ENCODE data around the gene CNTN4. TPM values are rescaled to one million over a fixed set of nuclear protein-coding genes. Genes with fewer than 3 reads are reported as not detected.

CNTN4 gene
- total and polyA plus RNA-seq, 2 of the 8 experiments (the other 6 are each of a cell fraction or from before 2014, with no cell fraction given): 0.41 to 2.2 TPM

- H3K36me3 ChIP-seq (ENCODE audit: control insufficient read depth in 2 of 4, insufficient read depth in 4 of 4, low read length in 3 of 4): no peaks in the 10 kb centered on the region
- 96% methylated on average over 5 of the region's 5 CpGs; no CpG with 5 or more reads in 1 of the 2 experiments for WGBS, 2 experiments (ENCODE audit: extremely low coverage in 1 of 2, insufficient coverage in 1 of 2, insufficient read length in 1 of 2, insufficient replicate concordance in 2 of 2, low coverage in 1 of 2, low lambda C conversion rate in 2 of 2, missing lambda C conversion rate in 1 of 2)
- POLR2A ChIA-PET (ENCODE audit: partially characterized antibody): no interaction called here
- TF ChIP-seq KDM1A (IDR thresholded peaks at IDR 0.05; ENCODE audit: borderline replicate concordance, low read length) (no peak), MAFK (IDR thresholded peaks at IDR 0.05; ENCODE audit: low read depth, low read length) (no peak), TBP (IDR thresholded peaks at IDR 0.05; ENCODE audit: low read depth, low read length) (no peak), SP4 (IDR thresholded peaks at IDR 0.05; ENCODE audit: low read length) (no peak), SRF (IDR thresholded peaks at IDR 0.05; ENCODE audit: low read depth, low read length) (no peak), POLR2A (IDR thresholded peaks at IDR 0.05; ENCODE audit: control extremely low read depth in 1 of 2, low read depth in 2 of 2, low read length in 2 of 2) (no peak), EP300 (IDR thresholded peaks at IDR 0.05; ENCODE audit: borderline replicate concordance in 1 of 2, low read depth in 2 of 2, low read length in 2 of 2) (no peak), RBBP5 (IDR thresholded peaks at IDR 0.05; ENCODE audit: borderline replicate concordance, low read depth, low read length) (no peak), POLR2AphosphoS5 (IDR thresholded peaks at IDR 0.05; ENCODE audit: low read depth, low read length) (no peak)
- no peak overlapping the region for H4K5ac ChIP-seq (ENCODE audit: insufficient read length, low read depth, low read length)
- H3K4ac ChIP-seq (replicated peaks; ENCODE audit: insufficient read length, low read depth, low read length): no peak overlapping the region
- H4K20me1 ChIP-seq (replicated peaks in 1 of 2; ENCODE audit: control insufficient read depth in 1 of 2, insufficient read depth in 2 of 2, low read length in 2 of 2): no peaks in the 10 kb centered on the region
- H2AK5ac ChIP-seq (ENCODE audit: low read depth, low read length): no peak overlapping the region
- H3K9me3 ChIP-seq (ENCODE audit: insufficient read depth in 2 of 2, low read depth in 1 of 2, low read length in 1 of 2): no peaks in the 10 kb centered on the region
- no peak overlapping the region for H3K4me2 ChIP-seq (ENCODE audit: insufficient read depth in 1 of 2, low read depth in 2 of 2, low read length in 2 of 2)
- no peaks in the 10 kb centered on the region for H3K79me1 ChIP-seq (ENCODE audit: low read depth, low read length)
- no peak overlapping the region for H3K27ac ChIP-seq (ENCODE audit: low read depth, low read length)
- H2BK120ac ChIP-seq (replicated peaks; ENCODE audit: low read depth, low read length): no peak overlapping the region
- H4K8ac ChIP-seq (ENCODE audit: extremely low read depth, insufficient read depth, low read length): no peak overlapping the region
- FAIRE-seq (no peak), DNase-seq (ENCODE audit: low read depth in 1 of 2, low spot score in 2 of 2) (no peak)
- no peaks in the 10 kb centered on the region for H3K27me3 ChIP-seq (replicated peaks in 1 of 4; ENCODE audit: control insufficient read depth in 3 of 4, extremely low read depth in 1 of 4, insufficient read depth in 3 of 4, low read length in 3 of 4)
- no peak overlapping the region for H4K91ac ChIP-seq (replicated peaks; ENCODE audit: insufficient read length, low read length)
- H3K4me3 ChIP-seq (ENCODE audit: extremely low read depth in 1 of 4, insufficient read depth in 2 of 4, low read depth in 3 of 4, low read length in 4 of 4): no peak overlapping the region
- no peak overlapping the region for H2BK20ac ChIP-seq (ENCODE audit: low read length)
- H3K4me1 ChIP-seq (replicated peaks in 1 of 4; ENCODE audit: control insufficient read depth in 3 of 4, insufficient read depth in 4 of 4, low read length in 3 of 4): peaks cover 0 to 2% (median 0%) of the 10 kb centered on the region in 4 experiments; a peak in 1 of 7 replicates
- H3K23ac ChIP-seq (ENCODE audit: insufficient read length): no peak overlapping the region
- H3K56ac ChIP-seq (replicated peaks; ENCODE audit: insufficient read length, low read depth, low read length): no peak overlapping the region
- H2BK12ac ChIP-seq (ENCODE audit: low read depth, low read length): no peak overlapping the region
- H3K14ac ChIP-seq (ENCODE audit: insufficient read length): no peak overlapping the region
- no peaks in the 10 kb centered on the region for H3K79me2 ChIP-seq (ENCODE audit: control insufficient read depth in 1 of 2, insufficient read depth in 2 of 2, low read length in 2 of 2)
- no peak overlapping the region for H2AFZ ChIP-seq (ENCODE audit: low read length)
- H3K9ac ChIP-seq (replicated peaks in 1 of 4; ENCODE audit: extremely low read depth in 1 of 4, low read depth in 3 of 4, low read length in 3 of 4): no peak overlapping the region
- H3K23me2 ChIP-seq (ENCODE audit: low read depth, low read length): no peaks in the 10 kb centered on the region
- H2BK15ac ChIP-seq (ENCODE audit: low read length): no peak overlapping the region
- H2BK5ac ChIP-seq (ENCODE audit: low read depth, low read length): no peak overlapping the region
- H3K18ac ChIP-seq (ENCODE audit: extremely low read depth, low read length): no peak overlapping the region
- CTCF ChIA-PET (ENCODE audit: partially characterized antibody): no interaction called here
Measured at GRCh38 chr3:3027976-3028567, 929.4 kb downstream of the CNTN4 start.
